ENCODE results near the gene TNXB.

The TNXB gene, protein sequence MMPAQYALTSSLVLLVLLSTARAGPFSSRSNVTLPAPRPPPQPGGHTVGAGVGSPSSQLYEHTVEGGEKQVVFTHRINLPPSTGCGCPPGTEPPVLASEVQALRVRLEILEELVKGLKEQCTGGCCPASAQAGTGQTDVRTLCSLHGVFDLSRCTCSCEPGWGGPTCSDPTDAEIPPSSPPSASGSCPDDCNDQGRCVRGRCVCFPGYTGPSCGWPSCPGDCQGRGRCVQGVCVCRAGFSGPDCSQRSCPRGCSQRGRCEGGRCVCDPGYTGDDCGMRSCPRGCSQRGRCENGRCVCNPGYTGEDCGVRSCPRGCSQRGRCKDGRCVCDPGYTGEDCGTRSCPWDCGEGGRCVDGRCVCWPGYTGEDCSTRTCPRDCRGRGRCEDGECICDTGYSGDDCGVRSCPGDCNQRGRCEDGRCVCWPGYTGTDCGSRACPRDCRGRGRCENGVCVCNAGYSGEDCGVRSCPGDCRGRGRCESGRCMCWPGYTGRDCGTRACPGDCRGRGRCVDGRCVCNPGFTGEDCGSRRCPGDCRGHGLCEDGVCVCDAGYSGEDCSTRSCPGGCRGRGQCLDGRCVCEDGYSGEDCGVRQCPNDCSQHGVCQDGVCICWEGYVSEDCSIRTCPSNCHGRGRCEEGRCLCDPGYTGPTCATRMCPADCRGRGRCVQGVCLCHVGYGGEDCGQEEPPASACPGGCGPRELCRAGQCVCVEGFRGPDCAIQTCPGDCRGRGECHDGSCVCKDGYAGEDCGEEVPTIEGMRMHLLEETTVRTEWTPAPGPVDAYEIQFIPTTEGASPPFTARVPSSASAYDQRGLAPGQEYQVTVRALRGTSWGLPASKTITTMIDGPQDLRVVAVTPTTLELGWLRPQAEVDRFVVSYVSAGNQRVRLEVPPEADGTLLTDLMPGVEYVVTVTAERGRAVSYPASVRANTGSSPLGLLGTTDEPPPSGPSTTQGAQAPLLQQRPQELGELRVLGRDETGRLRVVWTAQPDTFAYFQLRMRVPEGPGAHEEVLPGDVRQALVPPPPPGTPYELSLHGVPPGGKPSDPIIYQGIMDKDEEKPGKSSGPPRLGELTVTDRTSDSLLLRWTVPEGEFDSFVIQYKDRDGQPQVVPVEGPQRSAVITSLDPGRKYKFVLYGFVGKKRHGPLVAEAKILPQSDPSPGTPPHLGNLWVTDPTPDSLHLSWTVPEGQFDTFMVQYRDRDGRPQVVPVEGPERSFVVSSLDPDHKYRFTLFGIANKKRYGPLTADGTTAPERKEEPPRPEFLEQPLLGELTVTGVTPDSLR (N-terminal part only)

DNA sequence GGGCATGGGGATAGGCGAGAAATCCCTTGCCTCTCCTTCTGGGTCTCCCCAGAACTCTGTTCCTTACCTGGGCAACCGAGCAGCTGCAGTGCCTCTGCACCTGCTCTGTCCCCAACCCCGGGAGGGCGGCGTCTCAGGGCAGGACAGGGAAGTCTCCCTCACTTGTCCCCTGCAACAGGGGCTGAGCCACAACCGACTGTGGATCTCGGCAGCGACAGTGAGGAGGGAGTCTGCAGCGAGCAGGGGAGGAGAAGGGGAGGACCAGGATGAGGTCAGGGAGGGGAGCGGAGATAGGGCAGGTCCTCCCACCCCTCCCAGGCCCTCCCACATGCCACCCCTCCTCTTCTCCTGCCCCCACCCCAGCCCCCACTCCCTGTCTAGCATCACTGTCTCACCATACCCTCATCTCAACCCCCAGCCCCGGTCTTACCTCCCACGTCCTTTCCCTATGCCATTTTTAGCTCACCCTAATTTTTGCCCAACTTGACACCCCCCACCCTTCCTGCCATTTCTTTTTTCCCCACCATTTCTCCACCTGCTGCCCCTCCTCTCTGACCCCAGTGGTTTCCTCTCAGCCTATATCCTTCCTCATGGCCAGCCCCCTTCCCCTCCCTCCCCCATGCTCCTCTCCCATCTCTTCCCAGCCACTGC lies at the start of gene TNXB:
Gene TNXB (minus strand): TSS at position 225 of the 651 bp plus-strand sequence. CDS start 11,140 bp downstream, outside the sequence.
- Mint-ChIP-seq H3K4me1 (ENCODE audit: low read depth) (peaks cover 51% of the 10 kb centered on the region), H3K27me3 (peaks cover 57% of the 10 kb centered on the region), H3K27ac (peak within 1 kb of the TSS; percentile 47), H3K9me3 (no peaks in the 10 kb centered on the region), H3K36me3 (ENCODE audit: low read depth) (peaks cover 34% of the 10 kb centered on the region), H3K4me3 (no peak within 1 kb of the TSS)
- intact Hi-C loops (cut with micrococcal nuclease): no loop called here

DNA sequence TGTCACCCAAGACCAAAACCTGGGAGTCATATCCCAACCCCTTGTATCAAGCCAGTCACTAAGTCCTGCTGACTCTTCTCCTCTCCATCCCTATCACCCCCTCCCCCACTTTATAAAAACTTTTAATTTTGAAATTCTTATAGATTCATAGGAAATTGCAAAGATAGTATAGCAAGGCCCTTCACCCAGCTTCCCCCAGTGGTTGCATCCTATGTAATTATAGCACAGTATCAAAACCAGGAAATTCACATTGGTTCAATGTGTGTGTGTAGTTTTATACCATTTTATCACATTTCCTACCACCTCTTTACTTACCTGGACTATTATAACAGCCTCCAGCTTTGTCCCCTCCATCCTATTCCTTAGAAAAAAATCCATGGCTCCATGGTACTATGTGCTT lies 48.9 kb upstream of the TNXB start:
- intact Hi-C loops (cut with micrococcal nuclease): no loop called here
- Mint-ChIP-seq H3K27ac (no peak overlapping the region), H3K4me1 (ENCODE audit: low read depth) (peaks cover 26% of the 10 kb centered on the region), H3K4me3 (no peak overlapping the region), H3K27me3 (peaks cover 25% of the 10 kb centered on the region), H3K36me3 (ENCODE audit: low read depth) (no peaks in the 10 kb centered on the region), H3K9me3 (no peaks in the 10 kb centered on the region)

DNA sequence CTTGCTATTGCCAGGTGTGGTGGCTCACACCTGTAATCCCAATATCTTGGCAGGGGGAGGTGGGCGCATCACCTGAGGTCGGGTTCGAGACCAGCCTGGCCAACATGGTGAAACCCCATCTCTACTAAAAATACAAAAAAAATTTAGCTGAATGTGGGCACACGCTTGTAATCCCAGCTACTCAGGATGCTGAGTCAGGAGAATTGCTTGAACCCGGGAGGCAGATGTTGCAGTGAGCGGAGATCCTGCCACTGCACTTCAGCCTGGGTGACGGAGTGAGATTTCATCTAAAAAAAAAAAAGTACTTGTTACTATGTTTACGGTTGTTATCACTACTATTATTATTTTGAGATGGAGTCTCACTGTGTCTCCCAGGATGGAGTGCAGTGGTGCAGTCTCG lies 47.8 kb upstream of the TNXB start:
- H3K36me3 Mint-ChIP-seq (ENCODE audit: low read depth): no peaks in the 10 kb centered on the region
- H3K27ac Mint-ChIP-seq: no peak overlapping the region
- H3K9me3 Mint-ChIP-seq: no peaks in the 10 kb centered on the region
- no peak overlapping the region for H3K4me3 Mint-ChIP-seq
- H3K27me3 Mint-ChIP-seq: peaks cover 36% of the 10 kb centered on the region
- intact Hi-C loops (cut with micrococcal nuclease): no loop called here
- peaks cover 29% of the 10 kb centered on the region for H3K4me1 Mint-ChIP-seq (ENCODE audit: low read depth)

DNA sequence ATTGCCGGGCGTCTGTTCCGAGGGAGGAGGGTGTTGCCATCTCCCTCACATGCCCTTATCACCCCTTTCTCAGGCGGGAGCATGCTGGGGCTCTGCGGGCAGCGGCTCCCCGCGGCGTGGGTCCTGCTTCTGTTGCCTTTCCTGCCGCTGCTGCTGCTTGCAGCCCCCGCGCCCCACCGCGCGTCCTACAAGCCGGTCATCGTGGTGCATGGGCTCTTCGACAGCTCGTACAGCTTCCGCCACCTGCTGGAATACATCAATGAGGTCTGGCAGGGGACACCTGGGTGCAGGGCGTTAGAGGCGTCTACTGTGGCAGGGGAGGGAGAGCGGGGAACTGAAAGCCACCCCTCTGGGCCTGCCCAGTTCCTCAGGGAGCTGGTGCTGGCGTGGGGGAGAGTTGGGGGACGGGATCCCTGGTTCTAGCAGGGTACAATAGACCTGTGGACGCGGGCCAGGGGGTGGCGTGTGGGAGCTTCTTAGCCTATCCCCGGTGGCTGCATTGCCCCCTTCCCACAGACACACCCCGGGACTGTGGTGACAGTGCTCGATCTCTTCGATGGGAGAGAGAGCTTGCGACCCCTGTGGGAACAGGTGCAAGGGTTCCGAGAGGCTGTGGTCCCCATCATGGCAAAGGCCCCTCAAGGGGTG lies 45.5 kb upstream of the TNXB start:
- H3K9me3 Mint-ChIP-seq: no peaks in the 10 kb centered on the region

DNA sequence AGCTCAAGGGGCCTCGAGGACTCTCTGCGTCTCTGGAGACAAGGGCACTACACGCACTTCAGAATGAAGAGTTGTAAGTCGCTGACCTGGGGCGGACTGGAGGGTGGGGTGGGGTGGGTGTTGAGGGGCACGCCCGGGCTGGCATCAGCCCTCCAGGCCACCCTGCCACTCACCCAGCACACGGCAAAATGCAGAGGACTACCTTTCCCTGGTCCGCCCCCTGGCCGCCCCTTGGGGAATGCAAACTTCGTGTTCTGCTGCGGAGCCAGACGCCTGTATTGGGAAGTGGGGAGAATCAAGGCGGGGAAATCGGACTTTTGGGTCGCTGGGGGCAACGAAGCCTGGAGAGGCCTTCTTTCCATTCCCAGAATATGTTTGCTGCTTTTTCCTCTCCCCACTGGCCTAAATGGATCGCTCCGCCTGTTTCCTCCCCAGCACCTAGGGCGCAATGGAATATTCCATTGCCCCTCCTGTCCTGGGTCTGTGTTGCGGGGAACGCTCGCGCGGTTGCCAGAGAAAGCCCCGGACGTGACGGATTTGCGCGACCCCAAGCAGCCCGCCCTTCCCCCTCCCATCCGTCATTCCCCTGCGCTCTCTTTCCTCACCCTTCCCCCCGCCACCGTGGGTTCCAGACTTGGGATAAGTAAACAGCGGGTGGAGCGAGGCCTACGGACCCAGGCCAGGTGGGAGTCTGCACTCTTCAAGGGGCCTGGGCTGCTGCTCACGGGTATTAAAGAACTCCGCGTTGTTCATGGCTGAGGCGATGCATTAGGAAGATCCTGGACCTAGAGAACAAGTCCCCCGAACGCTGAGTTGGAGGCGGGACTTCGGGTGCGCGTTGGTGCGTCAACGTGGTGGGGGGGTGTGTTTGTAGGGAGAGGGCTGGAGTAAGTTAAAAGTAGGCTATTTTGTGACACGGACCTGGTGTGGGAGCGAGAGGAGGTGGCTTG lies 44.7 kb upstream of the TNXB start, which contains the start of gene PPT2:
Gene PPT2 (plus strand): TSS at position 578 of the 950 bp plus-strand sequence. CDS start 454 bp downstream, outside the sequence.
- Mint-ChIP-seq H3K27ac (peak within 1 kb of the TSS; percentile 61), H3K36me3 (ENCODE audit: low read depth) (no peaks in the 10 kb centered on the region), H3K4me1 (ENCODE audit: low read depth) (peaks cover 39% of the 10 kb centered on the region), H3K4me3 (peak within 1 kb of the TSS; percentile 86), H3K9me3 (no peaks in the 10 kb centered on the region), H3K27me3 (peaks cover 64% of the 10 kb centered on the region)
- intact Hi-C loops (cut with micrococcal nuclease): loop anchor here (1.0 kb wide), 1 partner anchor 27 kb away; no protein-coding TSS in a partner anchor

More for the DNA sequence above, 45.5 kb upstream of the TNXB start:
- peak overlapping the region; percentile 86 for H3K4me3 Mint-ChIP-seq
- intact Hi-C loops (cut with micrococcal nuclease): no loop called here
- peaks cover 56% of the 10 kb centered on the region for H3K27me3 Mint-ChIP-seq
- peak overlapping the region; percentile 61 for H3K27ac Mint-ChIP-seq
- H3K36me3 Mint-ChIP-seq (ENCODE audit: low read depth): no peaks in the 10 kb centered on the region
- peaks cover 35% of the 10 kb centered on the region for H3K4me1 Mint-ChIP-seq (ENCODE audit: low read depth)

DNA sequence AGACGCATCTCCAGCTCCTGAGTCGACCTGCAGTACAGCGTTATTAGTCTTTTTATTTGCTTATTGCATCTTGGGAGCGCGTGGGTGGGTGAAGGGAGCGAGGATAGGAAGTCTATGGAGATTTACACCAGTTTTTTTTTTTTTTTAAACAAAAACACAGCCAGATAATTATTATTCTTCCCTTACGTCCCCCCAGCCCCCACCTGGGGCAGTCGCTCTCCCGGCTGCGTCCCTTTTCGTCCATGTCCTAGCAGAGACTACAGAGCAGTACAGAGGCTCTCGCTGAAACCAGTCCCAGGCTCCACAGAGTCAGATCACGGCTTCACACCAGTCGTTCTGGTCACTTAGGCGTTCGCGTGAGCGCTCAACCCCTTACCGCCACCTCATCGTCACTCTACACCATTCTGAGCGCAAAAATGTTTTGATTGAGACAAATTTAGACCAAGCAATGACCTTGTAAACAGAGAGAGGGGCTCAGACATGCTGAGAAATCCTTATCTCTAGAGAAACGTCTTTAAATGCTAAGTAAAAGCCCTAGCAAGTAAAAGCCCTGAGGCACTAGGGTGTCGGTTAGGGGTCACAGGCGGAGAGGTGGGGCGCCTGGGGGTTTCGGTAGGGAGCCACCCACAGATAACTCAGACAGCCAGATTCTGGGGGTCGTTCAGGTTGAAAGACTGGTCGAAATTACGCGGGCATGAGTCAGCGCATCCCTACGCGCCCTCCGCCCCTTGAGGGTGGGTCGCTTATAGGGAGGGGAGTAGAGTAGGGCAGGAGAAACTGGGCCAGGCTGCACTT lies 43.8 kb upstream of the TNXB start:
- intact Hi-C loops (cut with micrococcal nuclease): loop anchor here (1.0 kb wide), 1 partner anchor 26 kb away; no protein-coding TSS in a partner anchor

DNA sequence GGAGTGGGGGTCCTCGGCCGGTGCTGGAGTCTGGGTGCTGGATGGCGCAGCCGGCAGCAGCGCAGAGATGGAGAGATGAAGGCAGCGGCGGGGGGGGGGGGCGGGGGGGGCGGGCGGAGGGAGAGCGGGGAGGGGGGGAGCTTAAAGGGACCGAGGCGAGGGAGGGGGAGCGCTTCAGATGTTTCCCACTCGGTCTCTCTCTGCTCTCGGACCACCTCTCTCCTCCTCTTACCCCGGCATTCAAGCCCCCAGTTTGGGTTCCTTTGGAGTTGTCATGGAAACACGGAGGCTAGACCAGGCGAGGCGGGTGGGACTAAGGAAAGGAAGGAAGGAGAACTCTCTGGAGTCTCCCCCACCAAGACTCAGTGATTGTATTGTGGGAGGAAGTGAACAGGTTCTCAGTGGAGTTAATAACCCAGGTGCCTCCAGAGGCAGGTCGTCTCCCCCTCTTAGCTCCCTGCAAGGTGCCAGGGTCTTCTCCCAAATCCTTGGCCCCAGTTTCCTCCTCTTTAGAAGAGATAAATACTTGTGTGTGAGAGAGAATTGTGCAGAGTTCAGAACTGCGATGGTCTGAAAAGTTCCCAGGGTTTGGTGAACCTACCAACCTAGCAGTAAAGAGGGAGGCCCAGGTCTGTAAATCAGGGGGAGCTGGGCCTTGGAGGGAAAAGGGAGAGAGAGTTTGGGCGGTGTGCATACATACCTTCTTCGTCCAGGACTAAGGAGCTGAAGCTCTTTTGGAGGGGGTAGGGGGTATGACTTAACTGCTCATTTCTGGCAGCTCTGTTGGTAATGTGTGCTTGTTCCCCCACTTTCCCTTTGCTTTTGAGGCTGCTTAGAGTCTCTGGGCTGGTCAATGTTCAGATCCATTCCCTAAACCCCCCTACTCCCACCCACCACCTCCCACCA lies 43.0 kb upstream of the TNXB start, which contains the start of gene PRRT1:
Gene PRRT1 (minus strand): TSS at position 77 of the 906 bp plus-strand sequence. CDS start 112 bp downstream, outside the sequence.
- no peak within 1 kb of the TSS for H3K27ac Mint-ChIP-seq

More for the DNA sequence above, 43.8 kb upstream of the TNXB start:
- no peak overlapping the region for H3K27ac Mint-ChIP-seq
- H3K36me3 Mint-ChIP-seq (ENCODE audit: low read depth): no peaks in the 10 kb centered on the region
- H3K9me3 Mint-ChIP-seq: no peaks in the 10 kb centered on the region
- H3K27me3 Mint-ChIP-seq: peaks cover 73% of the 10 kb centered on the region
- H3K4me3 Mint-ChIP-seq: no peak overlapping the region
- peaks cover 48% of the 10 kb centered on the region for H3K4me1 Mint-ChIP-seq (ENCODE audit: low read depth)

DNA sequence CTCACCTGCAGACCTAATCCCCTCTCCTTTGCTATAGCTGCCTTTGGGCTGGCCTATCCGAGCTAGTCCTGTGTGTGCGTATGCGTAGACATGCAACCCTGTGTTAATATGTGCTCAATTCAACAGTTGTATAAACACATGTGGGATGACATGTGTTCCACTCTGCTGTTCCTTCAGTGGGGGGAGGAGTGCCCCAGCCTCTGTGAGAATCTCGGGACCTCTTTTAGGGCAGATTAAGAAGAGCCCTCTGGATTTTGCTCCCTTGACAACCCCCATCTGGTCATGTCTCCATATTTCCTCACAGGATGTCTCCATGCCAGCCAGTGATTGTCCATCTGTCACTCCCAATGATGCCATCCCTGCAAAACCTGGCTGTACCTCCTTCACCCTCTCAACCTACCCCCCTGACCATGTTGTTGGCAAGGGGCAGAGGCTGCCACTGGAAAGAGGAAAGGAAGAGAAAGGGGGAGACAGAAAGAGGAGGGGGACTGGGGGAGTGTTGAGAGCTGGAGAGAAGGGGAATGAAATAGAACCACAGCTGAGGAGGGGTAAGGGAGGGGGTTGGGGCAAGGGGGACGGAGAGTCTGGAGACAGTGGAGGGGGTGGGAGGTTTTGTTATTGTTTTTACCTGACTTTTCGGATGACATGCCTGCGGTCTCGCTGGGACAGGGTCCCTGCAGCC lies 42.2 kb upstream of the TNXB start:
- Mint-ChIP-seq H3K9me3 (no peaks in the 10 kb centered on the region), H3K36me3 (ENCODE audit: low read depth) (no peaks in the 10 kb centered on the region), H3K27ac (no peak overlapping the region), H3K4me1 (ENCODE audit: low read depth) (peaks cover 53% of the 10 kb centered on the region), H3K27me3 (peaks cover 88% of the 10 kb centered on the region), H3K4me3 (no peak overlapping the region)
- intact Hi-C loops (cut with micrococcal nuclease): no loop called here

More for the DNA sequence above, 43.0 kb upstream of the TNXB start, which contains the start of gene PRRT1:
- intact Hi-C loops (cut with micrococcal nuclease): no loop called here
- Mint-ChIP-seq H3K9me3 (no peaks in the 10 kb centered on the region), H3K4me1 (ENCODE audit: low read depth) (peaks cover 53% of the 10 kb centered on the region), H3K36me3 (ENCODE audit: low read depth) (no peaks in the 10 kb centered on the region), H3K27me3 (peaks cover 81% of the 10 kb centered on the region), H3K4me3 (no peak within 1 kb of the TSS)

DNA sequence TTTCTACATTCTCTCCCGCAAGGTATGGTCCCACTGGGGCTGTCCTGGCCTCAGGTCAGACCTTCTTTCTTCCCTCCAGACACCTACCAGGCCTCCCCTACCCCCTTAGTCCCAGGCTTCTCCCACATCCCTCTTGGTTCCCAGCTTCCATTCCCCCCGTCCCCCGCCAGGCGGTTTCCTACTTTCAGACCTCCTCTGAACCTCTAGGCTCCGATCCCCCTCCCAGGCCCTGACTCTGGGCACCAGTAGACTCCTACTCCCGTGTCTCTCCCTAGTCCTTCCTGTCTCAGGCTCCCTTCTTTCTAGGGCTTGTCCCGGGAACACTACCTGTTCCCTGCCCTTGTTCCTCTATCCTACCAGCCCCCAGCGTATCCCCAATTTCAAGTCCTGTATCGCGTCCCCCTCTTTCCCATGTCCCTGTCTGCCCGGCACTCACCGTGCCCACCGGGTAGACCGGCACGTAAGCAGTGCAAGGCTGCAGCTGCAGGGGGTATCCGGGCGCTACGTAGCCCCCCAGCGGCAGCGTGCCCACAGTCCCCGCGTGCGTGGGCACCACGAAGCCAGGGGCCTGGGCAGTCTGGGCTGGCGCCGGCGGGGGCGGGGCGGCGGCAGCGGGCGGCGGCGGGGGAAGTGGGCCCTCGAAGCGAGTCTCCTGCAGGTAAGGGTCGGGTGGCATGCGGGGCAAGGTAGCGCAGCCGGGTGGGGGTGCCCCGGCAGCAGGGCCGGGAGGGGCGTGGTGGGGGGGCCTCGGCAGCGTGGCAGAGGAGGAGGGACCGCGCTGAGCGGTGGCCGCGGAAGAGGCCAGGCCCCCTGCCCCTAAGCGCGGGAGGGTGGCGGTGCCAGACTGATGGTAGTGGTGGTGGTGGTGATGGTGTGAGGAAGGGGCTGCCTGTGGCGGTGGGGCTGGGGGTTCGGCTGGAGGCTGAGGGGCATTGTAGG lies 41.1 kb upstream of the TNXB start:
- no peak overlapping the region for H3K27ac Mint-ChIP-seq
- H3K9me3 Mint-ChIP-seq: no peaks in the 10 kb centered on the region
- no peaks in the 10 kb centered on the region for H3K36me3 Mint-ChIP-seq (ENCODE audit: low read depth)
- peaks cover 48% of the 10 kb centered on the region for H3K4me1 Mint-ChIP-seq (ENCODE audit: low read depth)
- no peak overlapping the region for H3K4me3 Mint-ChIP-seq
- intact Hi-C loops (cut with micrococcal nuclease): no loop called here
- peaks cover 91% of the 10 kb centered on the region for H3K27me3 Mint-ChIP-seq

Measured in dendritic cell treated with granulocyte-macrophage colony-stimulating factor and Interleukin-4, amounts not matched to agents 40 ng/mL and 50 ng/mL, for 4 days (primary cell).